Globus pallidus (tissue), 1 donor: ENCODE measurements around the gene DOCK8.
A peak's percentile ranks its signal among the peaks of the same experiment; 100 is the strongest.

Experiments
- DNase-seq: peaks from one replicate; pipeline ENCODE4 v3.0.0-alpha.2; 2015; ENCODE audit warnings: low spot score

DOCK8 gene

GRCh38 chr9:268616-269015, 54.0 kb downstream of the DOCK8 start:
- no peak for DNase-seq

- no peak for DNase-seq
Observed at GRCh38 chr9:269081-269711, 54.5 kb downstream of the DOCK8 start.

GRCh38 chr9:270657-271237, 56.1 kb downstream of the DOCK8 start:
- no peak for DNase-seq

- peak; percentile 48 for DNase-seq
Observed at GRCh38 chr9:272251-273213, 57.9 kb downstream of the DOCK8 start.

- DNase-seq: no peak
Observed at GRCh38 chr9:274406-274805, 59.7 kb downstream of the DOCK8 start.

GRCh38 chr9:277601-278295, 63.1 kb downstream of the DOCK8 start:
- no peak for DNase-seq

GRCh38 chr9:278651-279050, 64.0 kb downstream of the DOCK8 start:
- no peak for DNase-seq

- DNase-seq: no peak
Observed at GRCh38 chr9:279674-280073, 65.0 kb downstream of the DOCK8 start.

GRCh38 chr9:281741-282645, 67.3 kb downstream of the DOCK8 start:
- DNase-seq: no peak

GRCh38 chr9:286071-286740, 71.5 kb downstream of the DOCK8 start:
- DNase-seq: no peak

- no peak for DNase-seq
Observed at GRCh38 chr9:289121-289520, 74.5 kb downstream of the DOCK8 start.

GRCh38 chr9:292915-293314, 78.2 kb downstream of the DOCK8 start:
- DNase-seq: no peak

- DNase-seq: no peak
Observed at GRCh38 chr9:295576-295975, 80.9 kb downstream of the DOCK8 start.

- DNase-seq: no peak
Observed at GRCh38 chr9:296411-296810, 81.7 kb downstream of the DOCK8 start.

- DNase-seq: peak; percentile 56
Observed at GRCh38 chr9:297104-297972, 82.7 kb downstream of the DOCK8 start.

- DNase-seq: no peak
Observed at GRCh38 chr9:303502-303901, 88.8 kb downstream of the DOCK8 start.

- DNase-seq: no peak
Observed at GRCh38 chr9:304106-304505, 89.4 kb downstream of the DOCK8 start.

GRCh38 chr9:304519-305185, 90.0 kb downstream of the DOCK8 start:
- DNase-seq: no peak

GRCh38 chr9:306907-307306, 92.2 kb downstream of the DOCK8 start:
- DNase-seq: no peak
